SIG-M5 (cell line): ENCODE results near the gene CHRNB1.
A peak's percentile ranks its signal among the peaks of the same experiment; 100 is the strongest.

Experiments
- DNase-seq: peaks from one replicate; lab custom pipeline; 2025; lab: John Stamatoyannopoulos, UW

Gene CHRNB1

GRCh38 chr17:7484067-7484918, 39.4 kb downstream of the CHRNB1 start, which contains the start of gene POLR2A:
POLR2A (plus strand) TSS chr17:7484366.
- peak; percentile 43 for DNase-seq

GRCh38 chr17:7484919-7485377, 40.1 kb downstream of the CHRNB1 start:
- no peak for DNase-seq

- DNase-seq: no peak
Measured at GRCh38 chr17:7486181-7486580, 41.3 kb downstream of the CHRNB1 start.

GRCh38 chr17:7490144-7490543, 45.3 kb downstream of the CHRNB1 start:
- no peak for DNase-seq

GRCh38 chr17:7491583-7491982, 46.7 kb downstream of the CHRNB1 start:
- no peak for DNase-seq

- DNase-seq: no peak
Measured at GRCh38 chr17:7493941-7494340, 49.1 kb downstream of the CHRNB1 start.

- no peak for DNase-seq
Measured at GRCh38 chr17:7495906-7496434, 51.1 kb downstream of the CHRNB1 start.

- DNase-seq: no peak
Measured at GRCh38 chr17:7496470-7497183, 51.8 kb downstream of the CHRNB1 start.

GRCh38 chr17:7497228-7497627, 52.4 kb downstream of the CHRNB1 start:
- DNase-seq: no peak

GRCh38 chr17:7497636-7498035, 52.8 kb downstream of the CHRNB1 start:
- DNase-seq: no peak

GRCh38 chr17:7499161-7499560, 54.3 kb downstream of the CHRNB1 start:
- no peak for DNase-seq

GRCh38 chr17:7501729-7502128, 56.9 kb downstream of the CHRNB1 start:
- DNase-seq: no peak

GRCh38 chr17:7502171-7502847, 57.4 kb downstream of the CHRNB1 start:
- no peak for DNase-seq

GRCh38 chr17:7502987-7503386, 58.1 kb downstream of the CHRNB1 start:
- no peak for DNase-seq

GRCh38 chr17:7503521-7503920, 58.7 kb downstream of the CHRNB1 start:
- no peak for DNase-seq
